GM13977 (cell line): Measurements from ENCODE around the gene GFRA3.
"Not testable (repeated sequence)": the region's sequence is repeated elsewhere in the genome, so short reads cannot be mapped to it uniquely, and the experiment has no call there.

ENCODE experiments used
- DNase-seq: peaks from one replicate; pipeline ENCODE4 v3.0.0; 2012; ENCODE audit warnings: low spot score
- CTCF ChIP-seq: IDR thresholded peaks from 2 replicates; pipeline ENCODE4 v1.5.1; 2012; ENCODE audit warnings: mild to moderate bottlenecking, control low read depth; ENCODE audit not compliant: insufficient read depth; ENCODE audit errors: extremely low read depth, missing control alignments
- in situ Hi-C: fragments of 300-500 bp; cut with MboI; formaldehyde crosslinking; loops from one replicate; pipeline ENCODE4 v1.12.0; 2022; ENCODE audit warnings: low sequenced_read_pairs, low pct_unique_long_range_greater_than_20kb, mixed read lengths, inconsistent platforms; ENCODE audit not compliant: unreplicated experiment

The GFRA3 gene

GRCh38 chr5:138252944-138253343 lies 21.5 kb downstream of the GFRA3 start:
- DNase-seq, result peak; percentile 53
- in situ Hi-C loops, result no loop called here
- TF ChIP-seq CTCF, result no peak

GRCh38 chr5:138247800-138248199 lies 26.6 kb downstream of the GFRA3 start:
- in situ Hi-C loops, result not testable (repeated sequence)

GRCh38 chr5:138246822-138247221 lies 27.6 kb downstream of the GFRA3 start:
- no peak for TF ChIP-seq CTCF
- in situ Hi-C loops, result no loop called here
- DNase-seq, result no peak

More at GRCh38 chr5:138247800-138248199, 26.6 kb downstream of the GFRA3 start:
- not testable (repeated sequence) for DNase-seq

GRCh38 chr5:138246334-138246733 lies 28.1 kb downstream of the GFRA3 start:
- DNase-seq, result no peak
- TF ChIP-seq CTCF, result no peak
- in situ Hi-C loops, result no loop called here

- no peak for DNase-seq
- TF ChIP-seq CTCF, result no peak
- in situ Hi-C loops, result no loop called here
Measured at GRCh38 chr5:138245717-138246116, 28.7 kb downstream of the GFRA3 start.

- no peak for DNase-seq
- in situ Hi-C loops, result no loop called here
- TF ChIP-seq CTCF, result no peak
Measured at GRCh38 chr5:138243794-138244193, 30.6 kb downstream of the GFRA3 start.

GRCh38 chr5:138241688-138242571 lies 32.5 kb downstream of the GFRA3 start:
- in situ Hi-C loops, result no loop called here
- TF ChIP-seq CTCF, result no peak
- no peak for DNase-seq
